ENCODE results near the gene TLE6. TPM values are rescaled to one million over a fixed set of nuclear protein-coding genes. Genes with fewer than 3 reads are reported as not detected.

The TLE6 gene
- total and polyA plus RNA-seq, 10 donors: 0.60 to 4.1 (median 2.0) TPM

DNA sequence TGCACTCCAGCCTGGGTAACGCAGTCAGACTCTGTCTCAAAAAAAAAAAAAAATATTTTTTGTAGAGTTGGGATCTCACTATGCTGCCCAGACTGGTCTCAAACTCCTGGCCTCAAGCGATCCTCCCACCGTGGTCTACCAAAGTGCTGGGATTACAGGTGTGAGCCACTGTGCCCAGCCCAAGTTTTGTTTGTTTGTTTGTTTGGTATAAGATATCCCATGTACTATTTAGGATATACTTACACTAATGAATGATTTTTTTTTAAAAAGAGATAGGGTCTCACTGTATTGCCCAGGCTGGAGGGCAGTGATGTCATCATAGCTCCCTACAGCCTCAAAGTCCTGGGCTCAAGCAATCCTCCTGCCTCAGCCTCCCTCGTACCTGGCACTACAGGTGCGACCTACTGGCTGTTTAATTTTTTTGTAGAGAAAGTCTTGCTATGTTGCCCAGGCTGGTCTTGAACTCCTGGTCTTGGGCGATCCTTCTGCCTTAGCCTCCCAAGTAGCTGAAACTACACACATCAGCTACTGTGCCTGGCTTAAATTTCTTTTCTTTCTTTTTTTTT, 24.0 kb downstream of the TLE6 start:
- H3K4me3 ChIP-seq: no peak overlapping the region
- no peak for TF ChIP-seq POLR2A (IDR thresholded peaks at IDR 0.05)
- TF ChIP-seq, protein P1, sequence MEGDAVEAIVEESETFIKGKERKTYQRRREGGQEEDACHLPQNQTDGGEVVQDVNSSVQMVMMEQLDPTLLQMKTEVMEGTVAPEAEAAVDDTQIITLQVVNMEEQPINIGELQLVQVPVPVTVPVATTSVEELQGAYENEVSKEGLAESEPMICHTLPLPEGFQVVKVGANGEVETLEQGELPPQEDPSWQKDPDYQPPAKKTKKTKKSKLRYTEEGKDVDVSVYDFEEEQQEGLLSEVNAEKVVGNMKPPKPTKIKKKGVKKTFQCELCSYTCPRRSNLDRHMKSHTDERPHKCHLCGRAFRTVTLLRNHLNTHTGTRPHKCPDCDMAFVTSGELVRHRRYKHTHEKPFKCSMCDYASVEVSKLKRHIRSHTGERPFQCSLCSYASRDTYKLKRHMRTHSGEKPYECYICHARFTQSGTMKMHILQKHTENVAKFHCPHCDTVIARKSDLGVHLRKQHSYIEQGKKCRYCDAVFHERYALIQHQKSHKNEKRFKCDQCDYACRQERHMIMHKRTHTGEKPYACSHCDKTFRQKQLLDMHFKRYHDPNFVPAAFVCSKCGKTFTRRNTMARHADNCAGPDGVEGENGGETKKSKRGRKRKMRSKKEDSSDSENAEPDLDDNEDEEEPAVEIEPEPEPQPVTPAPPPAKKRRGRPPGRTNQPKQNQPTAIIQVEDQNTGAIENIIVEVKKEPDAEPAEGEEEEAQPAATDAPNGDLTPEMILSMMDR (IDR thresholded peaks at IDR 0.05 in 8 of 11, conservative IDR thresholded peaks at IDR 0.05 in 3 of 11): no peak
- TF ChIP-seq POLR2AphosphoS5 (IDR thresholded peaks at IDR 0.05): no peak
- DNase-seq: no peak
- no peaks in the 10 kb centered on the region for H3K4me1 ChIP-seq
- intact Hi-C loops (cut with DNase I; ENCODE audit: low total_unique reads): no loop called here
- no peaks in the 10 kb centered on the region for H3K27me3 ChIP-seq (replicated peaks in 1 of 7)
- H3K9me3 ChIP-seq: peaks cover 0 to 5% (median 0%) of the 10 kb centered on the region in 8 donors
- no peak overlapping the region for H3K27ac ChIP-seq
- H3K36me3 ChIP-seq: peaks cover 0 to 83% (median 7%) of the 10 kb centered on the region in 6 donors
- 92 to 98% (median 96%) methylated on average over 6 of the region's 6 CpGs for WGBS, 5 donors

DNA sequence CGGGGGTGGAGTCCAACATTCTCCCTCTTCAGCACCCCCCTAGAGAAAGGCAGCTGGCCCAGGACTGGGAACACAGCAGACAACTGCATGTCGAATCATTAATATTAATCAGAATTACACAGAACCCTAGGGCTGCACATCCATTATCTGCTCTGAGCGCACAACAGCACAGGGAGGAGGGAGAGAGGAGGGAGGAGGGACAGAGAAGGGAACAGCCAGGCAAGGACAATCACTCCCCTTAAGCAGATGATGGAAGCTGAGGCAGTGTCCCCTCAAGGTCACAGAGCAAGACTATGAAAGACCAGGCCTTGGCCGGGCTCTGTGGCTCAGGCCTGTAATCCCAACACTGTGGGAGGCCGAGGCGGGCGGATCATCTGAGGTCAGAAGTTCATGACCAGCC, 25.7 kb downstream of the TLE6 start:
- Histone ChIP-seq H3K27ac (no peak overlapping the region), H3K4me3 (no peak overlapping the region), H3K9me3 (peaks cover 0 to 5% (median 0%) of the 10 kb centered on the region in 8 donors), H3K27me3 (replicated peaks in 1 of 7) (no peaks in the 10 kb centered on the region), H3K36me3 (peaks cover 0 to 89% (median 10%) of the 10 kb centered on the region in 6 donors), H3K4me1 (no peaks in the 10 kb centered on the region)
- TF ChIP-seq, protein P1 (IDR thresholded peaks at IDR 0.05 in 8 of 11, conservative IDR thresholded peaks at IDR 0.05 in 3 of 11): no peak
- TF ChIP-seq POLR2AphosphoS5 (IDR thresholded peaks at IDR 0.05) (no peak), POLR2A (IDR thresholded peaks at IDR 0.05) (no peak)
- DNase-seq: no peak
- intact Hi-C loops (cut with DNase I; ENCODE audit: low total_unique reads): no loop called here
- WGBS, 5 donors: 86 to 94% (median 87%) methylated on average over 7 of the region's 7 CpGs

DNA sequence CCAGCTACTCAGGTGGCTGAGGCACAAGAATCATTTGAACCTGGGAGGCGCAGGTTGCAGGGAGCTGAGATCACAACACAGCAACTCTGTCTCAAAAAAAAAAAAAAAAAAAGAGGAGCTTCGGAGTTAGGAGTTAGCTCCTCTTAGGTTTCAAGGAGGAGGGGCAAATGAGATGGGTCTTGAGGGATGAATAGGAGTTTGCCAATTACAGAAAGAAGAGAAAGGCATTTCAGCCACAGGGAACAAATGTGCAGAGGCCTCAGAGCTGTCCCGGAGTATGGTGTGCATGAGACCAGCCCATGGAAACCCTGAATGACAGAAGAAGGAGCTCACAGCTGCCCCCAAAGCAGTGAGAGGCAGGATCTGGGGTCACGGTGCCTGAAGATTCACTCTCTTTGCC, 27.2 kb downstream of the TLE6 start:
- H3K36me3 ChIP-seq: peaks cover 0 to 92% (median 11%) of the 10 kb centered on the region in 6 donors
- no peak overlapping the region for H3K4me3 ChIP-seq
- no peaks in the 10 kb centered on the region for H3K4me1 ChIP-seq
- intact Hi-C loops (cut with DNase I; ENCODE audit: low total_unique reads): no loop called here
- H3K27ac ChIP-seq: no peak overlapping the region
- no peaks in the 10 kb centered on the region for H3K27me3 ChIP-seq (replicated peaks in 1 of 7)
- no peaks in the 10 kb centered on the region for H3K9me3 ChIP-seq
- WGBS, 5 donors: 77 to 100% (median 94%) methylated on average over 4 of the region's 4 CpGs
- DNase-seq: no peak
- no peak for TF ChIP-seq POLR2A (IDR thresholded peaks at IDR 0.05)
- no peak for TF ChIP-seq POLR2AphosphoS5 (IDR thresholded peaks at IDR 0.05)
- TF ChIP-seq, protein P1 (IDR thresholded peaks at IDR 0.05 in 8 of 11, conservative IDR thresholded peaks at IDR 0.05 in 3 of 11): no peak

DNA sequence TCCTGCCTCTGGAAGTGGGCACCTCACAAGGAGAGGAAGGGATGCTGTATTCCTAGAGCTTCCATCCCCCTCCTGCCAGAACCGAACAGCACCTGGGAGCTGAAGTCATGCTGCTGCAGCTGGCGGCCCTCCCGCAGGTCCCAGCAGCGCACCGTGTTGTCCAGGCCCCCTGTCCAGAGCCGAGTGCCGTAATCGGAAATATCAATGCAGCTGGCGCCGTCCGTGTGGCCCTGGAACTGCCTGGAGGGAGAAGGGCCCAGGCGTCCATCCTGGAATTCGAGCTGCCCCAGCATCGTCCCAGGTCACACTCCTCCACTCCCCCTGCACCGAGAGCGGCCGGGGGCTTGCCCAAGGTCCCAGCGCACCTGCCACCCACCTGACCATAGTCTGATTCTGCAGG, 28.0 kb downstream of the TLE6 start:
- intact Hi-C loops (cut with DNase I; ENCODE audit: low total_unique reads): no loop called here
- Histone ChIP-seq H3K4me3 (no peak overlapping the region), H3K36me3 (peaks cover 0 to 97% (median 11%) of the 10 kb centered on the region in 6 donors), H3K27ac (no peak overlapping the region), H3K27me3 (replicated peaks in 1 of 7) (no peaks in the 10 kb centered on the region), H3K9me3 (no peaks in the 10 kb centered on the region), H3K4me1 (no peaks in the 10 kb centered on the region)
- TF ChIP-seq, protein P1 (IDR thresholded peaks at IDR 0.05 in 8 of 11, conservative IDR thresholded peaks at IDR 0.05 in 3 of 11): no peak
- no peak for DNase-seq
- WGBS, 5 donors: 77 to 93% (median 89%) methylated on average over 13 to 18 of the region's 18 CpGs
